Measurements from ENCODE around the gene ADAMTS17. TPM values are rescaled to one million over a fixed set of nuclear protein-coding genes. Genes with fewer than 3 reads are reported as not detected.

ADAMTS17 gene
- total RNA-seq, 1 experiment from 2014 or later: 3.2 TPM

GRCh38 chr15:100082761-100083402 lies 258.9 kb downstream of the ADAMTS17 start:
- H3K9me2 ChIP-seq (ENCODE audit: insufficient read depth): no peaks in the 10 kb centered on the region; the same call in 1 of the 2 replicates
- intact Hi-C loops (cut with micrococcal nuclease; ENCODE audit: unreplicated experiment): no loop called here
- no peaks in the 10 kb centered on the region for H3K9me3 ChIP-seq (ENCODE audit: insufficient read depth, low read depth)
- BruUV-seq (replicated peaks): no TSS peak
- H3K27me3 ChIP-seq (ENCODE audit: insufficient read depth, low read depth): no peaks in the 10 kb centered on the region
- H3K4me3 ChIP-seq: no peak overlapping the region
- CTCF ChIA-PET: no interaction called here
- DNase-seq: no peak
- POLR2A ChIA-PET (ENCODE audit: unreplicated experiment): no interaction called here
- TF ChIP-seq EZH2 (IDR thresholded peaks at IDR 0.05; ENCODE audit: low read depth) (no peak), CTCF (conservative IDR thresholded peaks at IDR 0.05) (no peak)
- H4K20me1 ChIP-seq (ENCODE audit: insufficient read depth): no peaks in the 10 kb centered on the region
- no peak overlapping the region for H3K27ac ChIP-seq
- no peaks in the 10 kb centered on the region for H3K36me3 ChIP-seq (ENCODE audit: low read depth)
- H3K79me2 ChIP-seq (ENCODE audit: low read depth): no peaks in the 10 kb centered on the region
- H3K4me1 ChIP-seq (replicated peaks; ENCODE audit: insufficient read depth): peaks cover 14% of the 10 kb centered on the region
- peaks cover 13% of the 10 kb centered on the region; the same call in 1 of the 2 replicates for H3F3A ChIP-seq (ENCODE audit: insufficient read depth, low read depth)
- H3K4me2 ChIP-seq: no peak overlapping the region
- no peak overlapping the region for H2AFZ ChIP-seq

GRCh38 chr15:100081454-100081853 lies 260.3 kb downstream of the ADAMTS17 start:
- H4K20me1 ChIP-seq (ENCODE audit: insufficient read depth): no peaks in the 10 kb centered on the region
- BruUV-seq (replicated peaks): no TSS peak
- H3K4me2 ChIP-seq: no peak overlapping the region
- ChIA-PET POLR2A (ENCODE audit: unreplicated experiment) (no interaction called here), CTCF (no interaction called here)
- TF ChIP-seq EZH2 (IDR thresholded peaks at IDR 0.05; ENCODE audit: low read depth): no peak
- no peak for TF ChIP-seq CTCF (conservative IDR thresholded peaks at IDR 0.05)
- peaks cover 13% of the 10 kb centered on the region; the same call in 1 of the 2 replicates for H3F3A ChIP-seq (ENCODE audit: insufficient read depth, low read depth)
- no peak for DNase-seq
- no peaks in the 10 kb centered on the region for H3K27me3 ChIP-seq (ENCODE audit: insufficient read depth, low read depth)
- H3K4me1 ChIP-seq (replicated peaks; ENCODE audit: insufficient read depth): peaks cover 15% of the 10 kb centered on the region
- H3K9me3 ChIP-seq (ENCODE audit: insufficient read depth, low read depth): no peaks in the 10 kb centered on the region
- no peaks in the 10 kb centered on the region; the same call in 1 of the 2 replicates for H3K9me2 ChIP-seq (ENCODE audit: insufficient read depth)
- intact Hi-C loops (cut with micrococcal nuclease; ENCODE audit: unreplicated experiment): no loop called here
- H3K27ac ChIP-seq: no peak overlapping the region
- H3K4me3 ChIP-seq: no peak overlapping the region
- no peaks in the 10 kb centered on the region for H3K36me3 ChIP-seq (ENCODE audit: low read depth)
- no peak overlapping the region for H2AFZ ChIP-seq
- no peaks in the 10 kb centered on the region for H3K79me2 ChIP-seq (ENCODE audit: low read depth)

- POLR2A ChIA-PET (ENCODE audit: unreplicated experiment): no interaction called here
- Histone ChIP-seq H3K79me2 (ENCODE audit: low read depth) (no peaks in the 10 kb centered on the region), H3K4me1 (replicated peaks; ENCODE audit: insufficient read depth) (peaks cover 15% of the 10 kb centered on the region), H3F3A (ENCODE audit: insufficient read depth, low read depth) (peaks cover 13% of the 10 kb centered on the region; the same call in 1 of the 2 replicates), H3K9me3 (ENCODE audit: insufficient read depth, low read depth) (no peaks in the 10 kb centered on the region), H3K4me2 (peak overlapping the region; percentile 49), H3K4me3 (no peak overlapping the region), H4K20me1 (ENCODE audit: insufficient read depth) (no peaks in the 10 kb centered on the region), H3K27ac (0 out of 2 replicates have a peak overlapping the region, but pooled peaks have one; percentile 11), H3K9me2 (ENCODE audit: insufficient read depth) (no peaks in the 10 kb centered on the region; the same call in 1 of the 2 replicates), H3K36me3 (ENCODE audit: low read depth) (no peaks in the 10 kb centered on the region), H2AFZ (no peak overlapping the region), H3K27me3 (ENCODE audit: insufficient read depth, low read depth) (no peaks in the 10 kb centered on the region)
- BruUV-seq (replicated peaks): no TSS peak
- no peak for TF ChIP-seq EZH2 (IDR thresholded peaks at IDR 0.05; ENCODE audit: low read depth)
- TF ChIP-seq CTCF (conservative IDR thresholded peaks at IDR 0.05): no peak
- peak in 1 of 2 experiments; percentile 79 for DNase-seq
- intact Hi-C loops (cut with micrococcal nuclease; ENCODE audit: unreplicated experiment): loop anchor here (2.0 kb wide), 1 partner anchor 36 kb away; no protein-coding TSS in a partner anchor
- CTCF ChIA-PET: interaction anchor here (0.7 kb wide), 1 partner anchor 69 kb away, joined by 3 read pairs; no protein-coding TSS in a partner anchor
These were observed 263.1 kb downstream of the ADAMTS17 start for GRCh38 chr15:100078511-100079220.
